Effector CD4-positive, alpha-beta T cell (primary cell): Measurements from ENCODE around the gene CEBPZ.
"Not testable (repeated sequence)": the region's sequence is repeated elsewhere in the genome, so short reads cannot be mapped to it uniquely, and the experiment has no call there.

Source experiments
- DNase-seq: peaks from one replicate; pipeline ENCODE4 v3.0.0-alpha.2; 2020
- total RNA-seq: gene quantifications from one replicate; lab custom pipeline; 2026; lab: John Stamatoyannopoulos, UW

CEBPZ gene, protein sequence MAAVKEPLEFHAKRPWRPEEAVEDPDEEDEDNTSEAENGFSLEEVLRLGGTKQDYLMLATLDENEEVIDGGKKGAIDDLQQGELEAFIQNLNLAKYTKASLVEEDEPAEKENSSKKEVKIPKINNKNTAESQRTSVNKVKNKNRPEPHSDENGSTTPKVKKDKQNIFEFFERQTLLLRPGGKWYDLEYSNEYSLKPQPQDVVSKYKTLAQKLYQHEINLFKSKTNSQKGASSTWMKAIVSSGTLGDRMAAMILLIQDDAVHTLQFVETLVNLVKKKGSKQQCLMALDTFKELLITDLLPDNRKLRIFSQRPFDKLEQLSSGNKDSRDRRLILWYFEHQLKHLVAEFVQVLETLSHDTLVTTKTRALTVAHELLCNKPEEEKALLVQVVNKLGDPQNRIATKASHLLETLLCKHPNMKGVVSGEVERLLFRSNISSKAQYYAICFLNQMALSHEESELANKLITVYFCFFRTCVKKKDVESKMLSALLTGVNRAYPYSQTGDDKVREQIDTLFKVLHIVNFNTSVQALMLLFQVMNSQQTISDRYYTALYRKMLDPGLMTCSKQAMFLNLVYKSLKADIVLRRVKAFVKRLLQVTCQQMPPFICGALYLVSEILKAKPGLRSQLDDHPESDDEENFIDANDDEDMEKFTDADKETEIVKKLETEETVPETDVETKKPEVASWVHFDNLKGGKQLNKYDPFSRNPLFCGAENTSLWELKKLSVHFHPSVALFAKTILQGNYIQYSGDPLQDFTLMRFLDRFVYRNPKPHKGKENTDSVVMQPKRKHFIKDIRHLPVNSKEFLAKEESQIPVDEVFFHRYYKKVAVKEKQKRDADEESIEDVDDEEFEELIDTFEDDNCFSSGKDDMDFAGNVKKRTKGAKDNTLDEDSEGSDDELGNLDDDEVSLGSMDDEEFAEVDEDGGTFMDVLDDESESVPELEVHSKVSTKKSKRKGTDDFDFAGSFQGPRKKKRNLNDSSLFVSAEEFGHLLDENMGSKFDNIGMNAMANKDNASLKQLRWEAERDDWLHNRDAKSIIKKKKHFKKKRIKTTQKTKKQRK
- 131 reads per million, percentile 87 among the genes with 10 or more reads in this experiment for total RNA-seq

DNA sequence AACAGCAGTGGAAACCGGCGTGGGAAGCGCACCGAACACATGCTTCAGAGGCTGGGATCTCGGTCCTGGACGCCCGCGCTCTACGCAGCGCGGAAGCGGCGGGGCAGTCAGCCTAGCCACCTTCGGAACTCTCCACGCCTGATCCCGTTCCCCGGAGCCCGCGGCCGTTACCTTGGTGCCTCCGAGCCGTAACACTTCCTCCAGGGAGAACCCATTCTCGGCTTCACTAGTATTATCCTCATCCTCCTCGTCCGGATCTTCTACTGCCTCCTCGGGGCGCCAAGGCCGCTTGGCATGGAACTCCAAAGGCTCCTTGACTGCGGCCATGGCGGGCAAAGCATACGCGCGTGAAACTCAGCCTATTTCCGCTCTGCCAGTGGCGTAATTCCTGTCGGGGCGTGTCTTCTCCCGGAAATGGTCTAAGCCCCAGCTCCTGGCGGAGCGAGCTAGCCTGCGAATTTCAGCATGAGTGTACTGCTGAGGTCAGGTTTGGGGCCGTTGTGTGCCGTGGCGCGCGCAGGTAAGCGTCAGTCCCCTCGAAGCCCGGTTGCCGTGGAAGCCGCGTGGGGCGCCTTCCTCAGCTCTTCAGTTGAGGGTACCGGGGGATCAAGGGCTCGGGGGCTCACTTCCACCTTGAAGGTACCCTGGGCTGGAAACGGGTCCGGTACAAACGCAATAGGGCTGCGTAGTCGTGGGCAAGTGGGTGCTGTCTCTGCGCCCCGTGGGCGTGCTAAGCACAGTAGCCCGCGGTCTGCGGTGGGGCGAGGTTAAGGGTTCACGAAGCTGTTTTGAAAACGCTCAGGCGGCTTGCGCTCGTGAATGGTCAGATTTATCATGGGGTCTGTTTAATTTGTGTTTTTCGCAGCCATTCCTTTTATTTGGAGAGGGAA lies at the start of gene CEBPZ, which contains the start of gene NDUFAF7:
Gene CEBPZ (minus strand): TSS at position 356 of the 890 bp plus-strand sequence. CDS start 29 bp downstream, at position 327.
Gene NDUFAF7 (plus strand): TSS at position 418 of the 890 bp plus-strand sequence. CDS start 48 bp downstream, at position 466.
- DNase-seq = peak; percentile 84

DNA sequence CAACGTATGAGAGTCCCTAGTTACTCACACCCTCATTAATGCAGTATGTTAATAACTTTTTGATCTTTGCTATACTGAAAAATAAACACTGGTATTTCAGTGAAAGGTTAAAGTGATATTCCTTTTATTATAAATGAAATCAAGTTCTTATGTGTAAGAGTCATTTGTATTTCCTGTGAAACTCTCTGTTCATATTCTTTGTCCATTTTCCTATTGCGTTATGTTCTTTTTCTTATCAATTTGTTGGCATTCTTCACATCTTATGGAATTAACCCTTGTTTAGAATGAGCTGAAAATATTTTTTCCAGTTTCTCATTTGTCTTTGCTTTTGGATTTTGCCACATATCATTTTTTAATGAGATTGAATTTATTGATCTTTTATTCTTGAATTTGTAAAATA lies 44.9 kb upstream of the CEBPZ start:
- DNase-seq = no peak

DNA sequence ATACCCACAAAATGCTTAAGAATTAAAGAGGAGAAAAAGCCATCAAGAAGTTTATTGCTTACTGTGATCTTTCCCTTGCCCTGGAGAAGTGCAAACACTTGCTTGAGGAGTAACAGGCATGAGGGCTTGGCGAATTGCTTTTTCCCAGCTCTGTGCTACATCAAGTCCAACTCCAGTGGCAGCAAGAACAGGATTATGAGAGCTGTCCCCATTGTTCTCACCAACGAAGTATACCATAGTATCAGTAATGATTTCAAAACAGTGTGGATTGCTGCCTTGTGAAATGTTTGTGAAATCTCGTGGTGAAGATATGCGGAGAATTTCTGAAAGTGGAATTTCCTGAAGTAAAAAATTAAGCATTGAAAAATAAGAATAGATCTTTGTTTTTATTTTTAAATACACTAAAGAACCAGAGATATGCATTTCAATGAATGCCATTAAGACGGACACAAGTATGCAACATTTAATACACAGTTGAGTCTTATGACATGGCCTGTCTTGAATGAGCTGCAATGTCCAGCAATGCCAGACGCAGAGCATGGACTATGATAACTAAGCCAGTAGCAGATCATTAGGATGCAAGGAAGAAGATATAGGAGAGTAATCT lies 43.1 kb upstream of the CEBPZ start:
- DNase-seq = no peak

DNA sequence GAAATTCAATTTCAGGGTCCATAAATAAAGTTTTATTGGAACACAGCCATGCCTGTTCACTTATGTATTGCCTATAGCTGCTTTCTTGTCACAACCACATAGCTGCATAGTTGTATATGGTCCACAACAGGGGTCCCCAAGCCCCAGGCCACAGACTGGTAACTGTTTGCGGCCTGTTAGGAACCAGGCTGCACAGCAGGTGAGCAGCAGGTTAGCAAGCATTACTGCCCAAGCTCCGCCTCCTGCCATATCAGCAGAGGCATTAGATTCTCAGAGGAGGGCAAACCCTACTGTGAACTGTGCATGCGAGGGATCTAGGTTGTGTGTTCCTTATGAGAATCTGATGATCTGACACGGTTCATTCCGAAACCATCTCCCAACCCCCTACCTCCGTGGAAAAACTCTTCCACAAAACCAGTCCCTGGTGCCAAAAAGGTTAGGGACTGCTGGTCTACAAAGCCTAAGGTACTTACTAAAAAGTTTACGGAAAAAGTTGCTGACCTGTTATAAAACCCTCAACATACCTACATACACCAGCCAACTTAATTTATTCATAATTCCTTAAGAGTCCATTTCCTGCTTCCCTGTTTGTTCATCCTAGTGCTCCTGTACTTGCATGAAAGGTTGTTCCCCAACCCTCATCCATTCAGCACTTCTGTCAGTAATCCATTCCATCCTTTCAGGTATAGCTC lies 40.1 kb upstream of the CEBPZ start:
- no peak for DNase-seq

DNA sequence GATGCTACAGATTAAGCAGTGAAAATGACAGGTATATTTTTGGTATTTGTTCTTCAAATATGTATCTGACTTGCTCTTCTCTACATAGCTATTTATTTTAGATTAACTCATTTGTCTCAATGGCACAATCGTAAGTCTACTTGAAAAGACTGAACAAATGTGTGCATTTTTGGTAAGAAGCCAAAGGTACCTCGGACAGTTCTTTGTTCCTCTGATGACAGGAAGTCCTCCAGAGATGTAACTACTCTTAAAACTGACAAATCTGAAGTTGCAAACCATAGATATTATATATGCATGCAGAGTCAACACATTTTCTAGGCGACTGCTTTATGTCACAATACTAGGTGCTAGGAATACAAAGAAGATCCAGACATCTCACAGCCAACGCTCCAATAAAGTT lies 36.7 kb upstream of the CEBPZ start:
- no peak for DNase-seq

DNA sequence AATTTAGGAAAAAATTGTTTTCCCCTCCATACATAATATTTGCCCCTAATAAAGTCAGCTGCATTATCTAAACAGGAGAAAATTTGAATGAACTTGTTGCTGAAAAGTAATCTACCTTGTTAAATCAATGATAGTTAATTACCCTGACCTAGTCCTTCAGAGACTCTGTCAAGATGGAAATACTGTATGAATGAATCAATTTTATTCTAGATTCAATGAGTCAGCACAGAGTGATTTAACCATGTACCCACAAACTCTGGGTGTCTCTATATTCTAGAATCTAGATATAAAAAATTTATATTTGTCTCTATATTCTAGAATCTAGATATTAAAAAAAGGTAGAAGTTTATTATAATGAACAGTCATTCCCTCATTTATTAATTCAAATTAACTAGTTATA lies 36.3 kb upstream of the CEBPZ start:
- no peak for DNase-seq

DNA sequence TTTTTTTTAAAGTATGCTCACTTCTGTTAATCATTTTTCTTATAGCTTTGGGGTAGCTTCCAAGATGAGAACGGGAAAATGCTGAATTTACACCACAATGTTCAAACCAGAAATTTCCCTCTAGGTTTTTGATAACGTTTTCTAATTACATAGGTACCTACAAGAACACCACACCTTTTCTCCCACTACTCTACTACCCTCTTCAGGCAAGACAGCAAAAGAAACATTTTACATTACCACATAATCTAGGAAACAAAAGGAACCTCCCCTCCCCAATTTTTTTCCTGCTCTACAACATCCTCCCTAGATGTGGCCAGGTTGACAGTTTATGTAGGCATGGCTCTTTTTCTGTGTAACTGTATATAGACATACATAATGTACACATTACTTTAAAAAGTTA lies 32.4 kb upstream of the CEBPZ start:
- DNase-seq = no peak

DNA sequence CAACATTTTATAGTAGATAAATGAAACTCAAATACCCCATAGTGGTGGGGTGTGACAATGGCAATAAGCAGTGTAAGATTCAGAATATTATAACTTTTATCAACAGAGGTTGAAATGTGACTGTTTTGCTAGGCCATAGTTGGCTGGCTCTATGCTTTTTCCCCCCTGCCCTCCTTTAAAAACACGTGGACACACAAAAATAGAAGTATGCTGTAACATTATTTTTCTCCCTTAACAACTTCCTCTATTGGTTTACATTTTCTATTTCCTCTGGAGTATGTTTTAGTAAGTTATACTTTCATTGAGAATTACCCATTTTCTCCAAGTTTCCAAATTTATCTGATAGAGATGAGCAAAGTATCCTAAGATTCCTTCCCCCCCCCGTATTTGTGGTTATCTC lies 31.1 kb upstream of the CEBPZ start:
- no peak for DNase-seq

DNA sequence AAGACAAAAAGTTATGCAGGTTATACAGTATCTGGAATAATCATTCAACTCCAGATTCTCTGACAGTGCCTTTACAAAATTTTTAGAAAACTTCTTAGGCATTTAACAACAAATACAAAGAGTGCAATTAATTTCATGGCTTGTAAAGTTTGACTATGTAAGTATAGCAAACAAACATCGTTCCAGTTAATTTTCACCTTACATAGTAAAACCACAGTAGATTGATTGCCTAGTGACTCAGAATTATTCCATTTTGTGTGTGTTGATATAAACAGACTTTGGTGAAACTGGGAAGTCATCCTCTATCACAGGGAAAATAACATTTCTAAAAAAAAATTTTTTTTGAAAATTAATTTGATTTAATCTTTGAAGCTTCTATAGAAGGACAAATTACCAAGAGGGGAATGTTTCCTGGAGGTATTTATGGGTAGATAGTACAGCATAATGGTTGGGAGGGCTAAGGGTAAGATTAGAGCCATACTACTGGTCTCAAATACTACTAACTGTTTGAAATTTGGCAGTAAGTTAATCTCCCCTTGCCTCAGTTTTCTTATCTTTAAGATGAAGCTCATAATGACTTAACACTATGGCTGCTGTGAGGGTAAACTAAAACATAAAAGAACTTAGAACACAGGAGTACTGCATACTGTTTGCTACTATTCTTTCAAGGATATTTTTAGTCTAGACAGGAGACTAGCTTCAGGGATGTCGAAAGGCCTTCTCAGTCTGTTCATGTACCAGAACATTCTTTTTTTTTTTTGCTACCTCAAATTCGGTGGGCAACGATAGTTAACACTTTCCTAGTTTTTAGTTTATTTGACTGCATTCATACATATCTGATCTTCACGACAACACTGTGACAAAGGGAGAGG lies 19.7 kb upstream of the CEBPZ start:
- DNase-seq = no peak

DNA sequence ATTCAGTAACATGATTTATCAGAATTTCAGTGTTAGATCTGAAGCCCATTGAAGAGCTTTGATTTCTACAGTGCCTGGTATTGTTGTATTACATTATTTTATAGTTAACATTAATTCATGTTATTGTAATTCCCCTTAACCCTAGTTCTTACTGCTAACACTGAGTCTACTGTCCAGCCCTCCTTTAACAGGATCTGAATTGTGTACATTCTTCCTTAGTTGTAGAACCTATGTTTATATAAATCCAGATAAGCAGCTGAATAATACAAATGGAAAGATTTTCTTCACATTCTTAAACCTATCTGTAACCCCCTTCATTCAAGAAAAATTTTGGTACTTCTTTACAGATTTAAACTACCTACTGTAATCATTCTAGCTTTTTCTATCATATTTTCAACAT lies 14.8 kb upstream of the CEBPZ start:
- DNase-seq = no peak

DNA sequence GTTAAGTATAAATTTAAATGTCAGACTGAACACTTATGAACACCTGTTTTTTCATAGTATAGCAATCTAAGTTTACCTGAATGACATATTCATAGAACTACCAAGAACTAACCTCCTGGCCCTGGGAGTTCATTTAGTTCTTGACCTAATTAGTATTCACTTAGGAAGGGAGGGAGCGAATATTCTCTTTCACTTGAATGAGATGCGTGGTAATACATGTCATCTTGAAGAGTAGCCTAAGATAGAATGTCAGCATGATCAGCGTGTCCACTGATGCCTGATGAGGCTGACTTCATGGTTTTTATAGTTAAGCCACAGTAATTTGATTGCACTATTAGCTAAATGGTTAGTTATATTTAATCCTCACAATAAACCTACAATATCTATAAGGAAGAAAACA lies 13.4 kb upstream of the CEBPZ start:
- no peak for DNase-seq

DNA sequence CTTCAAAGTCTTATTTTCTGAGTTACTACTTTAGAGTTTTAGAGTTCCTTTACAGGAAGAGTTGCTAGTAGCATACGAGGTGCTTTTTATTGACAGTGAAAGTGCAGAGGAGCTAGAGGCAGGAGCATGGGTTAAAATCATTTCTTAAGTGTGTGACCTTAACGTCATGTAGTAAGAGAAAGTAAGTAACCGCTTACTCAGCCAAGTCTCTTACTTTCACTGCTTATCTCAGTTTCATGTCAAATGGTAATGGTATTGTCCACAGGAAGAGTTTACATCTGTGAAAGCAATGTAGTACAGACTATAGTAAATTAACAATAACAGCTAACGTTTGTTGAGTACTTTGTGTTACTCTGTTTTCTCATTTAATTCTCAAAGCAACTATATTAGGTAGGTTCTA lies 12.6 kb upstream of the CEBPZ start:
- no peak for DNase-seq

DNA sequence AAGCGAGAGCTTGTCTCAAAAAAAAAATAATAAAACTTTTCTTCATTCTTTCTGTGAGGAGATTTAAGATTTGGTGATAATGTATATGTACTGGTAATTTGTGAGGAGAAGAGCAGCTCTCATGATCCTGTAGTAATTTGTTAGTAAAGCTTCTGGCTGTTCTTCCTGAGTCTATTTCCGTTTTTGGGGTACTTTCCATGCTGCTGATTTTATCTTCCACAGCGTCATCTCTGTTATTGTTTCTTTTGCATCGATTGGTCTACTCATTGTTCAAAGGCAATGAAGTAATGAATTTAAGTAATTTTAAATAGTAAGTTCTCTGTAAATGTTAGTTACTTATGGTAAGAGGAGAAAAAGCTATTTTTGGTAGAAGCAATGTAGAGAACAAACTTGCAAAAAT lies 12.0 kb upstream of the CEBPZ start:
- no peak for DNase-seq

DNA sequence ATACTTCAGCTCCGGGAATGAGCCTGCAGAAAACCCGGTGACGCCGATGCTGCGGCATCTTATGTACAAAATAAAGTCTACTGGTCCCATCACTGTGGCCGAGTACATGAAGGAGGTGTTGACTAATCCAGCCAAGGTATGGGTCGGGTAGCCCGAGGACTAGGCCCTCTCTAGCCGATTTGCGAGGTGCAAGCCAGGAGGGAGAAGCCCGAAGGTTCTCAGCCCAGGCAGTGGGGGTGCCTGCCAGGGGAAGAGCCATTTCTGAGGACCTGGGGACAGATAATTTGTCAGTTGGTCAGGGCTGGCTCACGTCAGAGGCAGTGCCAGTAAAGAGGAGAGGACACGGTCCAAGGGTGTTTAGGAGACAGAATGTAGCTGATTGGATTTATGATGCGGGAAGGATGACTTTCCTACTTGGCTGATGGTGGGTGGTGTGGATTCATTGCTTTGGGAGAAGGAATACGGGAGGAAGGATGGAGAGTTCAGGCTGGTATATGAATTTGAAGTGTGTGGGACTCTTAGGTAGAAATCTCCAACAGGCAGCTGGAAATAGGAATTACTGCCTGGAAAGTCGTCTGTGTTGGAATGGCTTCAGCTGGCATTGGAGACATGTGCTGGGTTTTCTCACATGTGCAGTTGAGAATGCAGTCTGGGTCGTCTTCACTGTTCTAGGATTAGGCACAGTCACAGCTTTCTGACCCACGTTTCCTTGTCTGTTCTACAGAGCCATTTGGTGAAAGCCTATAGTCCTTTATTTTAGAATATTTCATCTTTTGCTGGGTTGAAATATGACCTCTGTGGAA lies 936 bp upstream of the CEBPZ start:
- no peak for DNase-seq

DNA sequence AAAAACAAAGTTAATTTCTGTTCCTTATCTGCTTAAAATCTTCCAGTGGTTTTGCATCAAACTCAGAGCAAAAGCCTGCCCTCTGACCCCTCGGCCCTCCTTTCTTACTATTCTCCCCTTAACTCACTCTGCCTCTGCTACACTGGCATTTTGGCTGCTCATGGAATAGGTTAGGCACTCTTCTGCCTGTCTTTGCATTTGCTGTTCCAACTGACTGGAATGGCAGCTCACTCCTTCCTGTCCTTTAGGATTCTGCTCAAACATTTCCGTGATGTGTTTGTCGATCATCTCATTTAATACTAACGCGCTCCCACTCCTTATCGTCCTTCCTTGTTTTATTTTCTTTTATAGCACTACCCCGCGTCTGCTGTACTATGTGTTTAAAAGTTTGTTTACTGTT lies 815 bp downstream of the CEBPZ start:
- no peak for DNase-seq

DNA sequence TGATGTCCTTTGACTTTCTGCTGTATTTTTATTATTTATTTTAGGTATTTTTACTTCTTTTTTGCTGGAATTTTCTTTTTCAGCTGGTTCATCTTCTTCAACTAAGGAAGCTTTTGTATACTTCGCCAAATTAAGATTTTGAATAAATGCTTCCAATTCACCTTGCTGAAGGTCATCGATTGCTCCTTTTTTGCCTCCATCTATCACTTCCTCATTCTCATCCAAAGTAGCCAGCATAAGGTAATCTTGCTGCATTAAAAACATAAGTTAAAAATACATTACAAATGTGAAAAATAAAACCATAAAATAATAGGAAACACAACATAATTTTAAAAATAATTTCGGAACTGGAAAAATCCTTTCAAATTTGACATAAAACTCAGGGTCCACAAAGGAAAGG lies 2.6 kb downstream of the CEBPZ start:
- no peak for DNase-seq

DNA sequence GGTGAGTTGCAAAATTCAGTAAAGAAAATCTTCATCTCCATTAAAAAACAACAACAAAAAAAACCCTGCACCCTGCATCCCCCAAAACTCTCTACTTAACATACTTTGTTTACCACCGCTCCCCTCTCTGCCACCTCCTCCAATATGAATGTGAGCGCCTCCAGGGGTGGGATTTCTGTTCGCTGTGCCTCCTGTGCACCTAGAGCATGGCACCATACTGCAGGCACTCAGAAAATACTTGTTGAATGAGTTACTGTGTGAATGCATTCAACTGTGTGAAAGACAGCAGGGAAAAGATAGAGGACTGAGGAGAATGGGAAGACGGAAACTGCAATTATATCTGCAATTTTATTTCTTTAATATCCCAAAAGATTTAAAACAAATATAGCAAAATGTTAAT lies 4.5 kb downstream of the CEBPZ start:
- DNase-seq = no peak

DNA sequence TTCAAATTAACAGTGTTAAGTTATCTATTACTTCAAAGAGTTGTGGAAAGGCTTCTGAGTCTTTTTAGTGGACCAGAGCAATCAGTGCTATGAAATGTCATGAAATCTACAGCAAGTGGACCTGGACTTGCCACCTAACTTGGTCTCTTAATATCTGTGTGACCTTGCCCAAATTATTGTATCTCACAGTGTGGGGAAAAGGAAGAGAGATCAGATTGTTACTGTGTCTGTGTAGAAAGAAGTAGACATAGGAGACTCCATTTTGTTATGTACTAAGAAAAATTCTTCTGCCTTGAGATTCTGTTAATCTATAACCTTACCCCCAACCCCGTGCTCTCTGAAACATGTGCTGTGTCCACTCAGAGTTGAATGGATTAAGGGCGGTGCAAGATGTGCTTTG lies 6.3 kb downstream of the CEBPZ start:
- not testable (repeated sequence) for DNase-seq

DNA sequence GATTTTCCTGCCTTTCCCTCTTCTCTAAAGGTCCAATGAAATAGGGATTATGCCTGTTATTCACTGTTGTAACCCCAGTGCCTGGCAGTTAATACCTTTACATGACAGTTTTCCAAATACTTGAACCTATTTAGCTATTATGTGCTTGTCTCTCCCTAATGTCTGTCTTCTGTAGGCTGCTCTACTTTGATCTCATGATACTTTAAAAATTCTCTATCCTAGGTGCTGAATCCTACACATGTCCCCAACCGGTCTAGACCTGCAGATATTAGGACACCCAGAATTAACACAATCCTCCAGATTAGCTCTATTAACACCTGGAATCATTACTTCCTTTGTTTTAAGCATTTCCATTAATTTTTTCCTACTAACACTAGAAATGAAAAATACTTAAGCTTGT lies 7.3 kb downstream of the CEBPZ start:
- no peak for DNase-seq
